ENCODE measurements around the gene MBD3L1.
A peak's percentile ranks its signal among the peaks of the same experiment; 100 is the strongest.

The MBD3L1 gene

DNA sequence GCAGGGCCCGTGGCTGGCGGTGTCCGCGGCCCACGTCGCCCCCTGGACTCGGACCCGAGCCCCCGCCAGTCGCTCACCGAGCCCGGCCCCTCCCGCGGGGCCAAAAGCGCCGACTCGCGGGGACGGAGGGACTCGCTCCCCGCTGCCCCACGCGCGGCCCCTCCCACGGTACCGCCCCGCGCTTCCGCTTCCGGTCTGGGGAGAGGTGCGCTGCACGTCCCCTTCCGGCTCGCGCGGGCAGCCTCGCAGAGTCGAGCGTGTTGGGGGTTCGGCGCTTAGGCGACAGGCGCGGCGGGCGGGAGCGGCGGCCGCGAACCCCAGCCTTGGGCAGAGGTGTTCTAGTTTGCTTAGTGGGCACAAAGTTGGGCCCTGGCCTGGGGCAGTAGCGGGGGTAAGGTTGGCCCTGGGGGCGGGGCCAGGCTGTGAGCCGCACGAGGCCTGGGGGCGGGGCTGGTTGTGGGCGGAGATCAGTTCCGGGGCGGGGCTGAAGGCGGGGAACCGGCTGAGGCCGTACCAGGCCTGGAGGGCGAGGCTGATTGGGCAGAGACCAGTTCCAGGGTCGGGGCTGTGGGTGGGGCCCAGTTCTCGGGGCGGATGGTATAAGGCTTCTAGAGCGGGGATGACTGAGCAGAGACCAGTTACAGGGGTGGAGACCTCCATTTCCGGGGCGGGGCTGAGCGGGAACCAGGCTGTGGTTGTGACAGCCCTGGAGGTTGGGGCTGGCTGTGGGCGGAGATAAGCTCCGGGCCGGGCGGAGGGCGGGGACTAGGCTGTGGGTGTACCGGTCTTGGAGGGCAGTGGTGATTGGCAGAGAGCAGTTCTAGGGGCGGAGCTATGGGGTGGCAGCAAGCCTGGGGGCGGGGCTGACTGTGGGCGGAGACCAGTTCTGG is at the start of gene MBD3L1, which contains the start of gene ZNF558:
Gene MBD3L1 (plus strand): TSS at position 246 of the 890 bp plus-strand sequence. CDS start 10,302 bp downstream, outside the sequence.
Gene ZNF558 (minus strand): TSS at position 173 of the 890 bp plus-strand sequence. CDS start 9,645 bp downstream, outside the sequence.
- peak within 1 kb of the TSS; percentile 92 for H3K27ac Mint-ChIP-seq
- H3K36me3 Mint-ChIP-seq: peaks cover 6% of the 10 kb centered on the region

GRCh38 chr19:8794823-8795222 is 37.4 kb upstream of the MBD3L1 start:
- Mint-ChIP-seq H3K27me3 (no peaks in the 10 kb centered on the region), H3K27ac (no peak overlapping the region), H3K4me3 (no peak overlapping the region), H3K36me3 (peaks cover 7% of the 10 kb centered on the region), H3K4me1 (ENCODE audit: low read depth) (no peaks in the 10 kb centered on the region), H3K9me3 (ENCODE audit: low read depth) (peaks cover 8% of the 10 kb centered on the region)

More for the DNA sequence above, at the start of gene MBD3L1, which contains the start of gene ZNF558:
- Mint-ChIP-seq H3K27me3 (no peaks in the 10 kb centered on the region), H3K9me3 (ENCODE audit: low read depth) (no peaks in the 10 kb centered on the region), H3K4me1 (ENCODE audit: low read depth) (peaks cover 33% of the 10 kb centered on the region), H3K4me3 (peak within 1 kb of the TSS; percentile 87)

GRCh38 chr19:8806661-8807060 is 25.5 kb upstream of the MBD3L1 start:
- Mint-ChIP-seq H3K27me3 (no peaks in the 10 kb centered on the region), H3K27ac (no peak overlapping the region), H3K36me3 (peaks cover 55% of the 10 kb centered on the region), H3K4me3 (no peak overlapping the region), H3K4me1 (ENCODE audit: low read depth) (no peaks in the 10 kb centered on the region), H3K9me3 (ENCODE audit: low read depth) (peaks cover 25% of the 10 kb centered on the region)

DNA sequence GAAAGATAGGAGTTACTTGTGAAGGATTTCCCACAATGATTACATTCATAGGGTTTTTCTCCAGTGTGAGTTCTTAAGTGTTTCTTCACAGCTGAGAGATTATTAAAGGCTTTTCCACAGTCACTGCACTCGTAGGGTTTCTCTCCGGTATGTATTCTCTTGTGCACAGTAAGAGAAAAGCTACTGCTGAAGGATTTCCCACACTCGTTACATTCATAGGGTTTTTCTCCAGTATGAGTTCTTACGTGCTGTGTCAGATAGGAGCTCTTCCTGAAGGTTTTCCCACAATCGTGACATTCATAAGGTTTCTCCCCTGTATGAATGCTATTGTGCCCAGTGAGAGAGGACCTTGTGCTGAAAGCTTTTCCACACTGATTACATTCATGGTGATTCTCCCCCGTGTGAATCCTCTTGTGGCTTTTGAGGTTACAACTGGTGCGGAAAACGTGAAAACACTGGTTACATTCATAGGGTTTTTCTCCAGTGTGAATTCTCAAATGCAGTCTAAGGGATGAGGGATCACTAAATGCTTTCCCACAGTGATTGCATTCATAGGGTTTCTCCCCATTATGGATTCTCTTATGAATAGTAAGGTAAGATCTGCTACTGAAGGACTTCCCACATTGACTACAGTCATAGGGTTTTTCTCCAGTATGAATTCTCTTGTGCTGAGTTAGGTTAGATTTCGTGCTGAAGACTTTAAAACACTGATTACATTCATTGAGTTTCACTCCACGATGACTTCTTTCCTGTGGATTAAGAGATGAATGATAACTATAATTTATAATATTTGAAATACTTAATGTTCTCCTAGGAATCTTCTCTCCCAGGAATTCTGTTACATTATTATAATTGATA is 20.6 kb upstream of the MBD3L1 start:
- Mint-ChIP-seq H3K36me3 (peaks cover 75% of the 10 kb centered on the region), H3K27me3 (no peaks in the 10 kb centered on the region), H3K27ac (no peak overlapping the region), H3K9me3 (ENCODE audit: low read depth) (peaks cover 39% of the 10 kb centered on the region), H3K4me1 (ENCODE audit: low read depth) (no peaks in the 10 kb centered on the region), H3K4me3 (no peak overlapping the region)

- peaks cover 81% of the 10 kb centered on the region for H3K36me3 Mint-ChIP-seq
- H3K27ac Mint-ChIP-seq: no peak overlapping the region
- H3K27me3 Mint-ChIP-seq: no peaks in the 10 kb centered on the region
- H3K9me3 Mint-ChIP-seq (ENCODE audit: low read depth): peaks cover 40% of the 10 kb centered on the region
- H3K4me3 Mint-ChIP-seq: no peak overlapping the region
- no peaks in the 10 kb centered on the region for H3K4me1 Mint-ChIP-seq (ENCODE audit: low read depth)
Observed at GRCh38 chr19:8814176-8814575, 18.0 kb upstream of the MBD3L1 start.

DNA sequence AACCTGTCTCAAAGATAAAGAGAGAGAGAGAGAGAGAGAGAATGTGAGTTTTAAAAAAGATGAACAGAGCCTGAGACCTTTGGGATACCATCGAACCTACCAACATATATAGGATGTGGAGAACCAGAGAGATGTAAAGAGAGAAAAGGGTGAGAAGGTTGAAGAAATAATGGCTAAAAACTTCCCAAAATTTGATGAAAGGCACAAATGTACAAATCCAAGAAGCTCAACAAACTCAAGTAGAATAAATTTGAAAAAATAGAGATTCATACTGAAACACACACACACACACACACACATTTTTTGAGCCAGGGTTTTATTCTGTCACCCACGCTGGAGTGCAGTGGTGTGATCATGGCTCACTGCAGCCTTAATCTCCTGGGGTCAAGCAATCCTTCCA is 16.4 kb upstream of the MBD3L1 start:
- Mint-ChIP-seq H3K4me1 (ENCODE audit: low read depth) (no peaks in the 10 kb centered on the region), H3K36me3 (peaks cover 86% of the 10 kb centered on the region), H3K4me3 (no peak overlapping the region), H3K27ac (no peak overlapping the region), H3K9me3 (ENCODE audit: low read depth) (peaks cover 40% of the 10 kb centered on the region), H3K27me3 (no peaks in the 10 kb centered on the region)

GRCh38 chr19:8820234-8820633 is 11.9 kb upstream of the MBD3L1 start:
- peaks cover 25% of the 10 kb centered on the region for H3K9me3 Mint-ChIP-seq (ENCODE audit: low read depth)
- no peak overlapping the region for H3K27ac Mint-ChIP-seq
- no peaks in the 10 kb centered on the region for H3K27me3 Mint-ChIP-seq
- H3K4me3 Mint-ChIP-seq: no peak overlapping the region
- H3K36me3 Mint-ChIP-seq: peaks cover 73% of the 10 kb centered on the region
- no peaks in the 10 kb centered on the region for H3K4me1 Mint-ChIP-seq (ENCODE audit: low read depth)

GRCh38 chr19:8821748-8822241 is 10.4 kb upstream of the MBD3L1 start:
- H3K27ac Mint-ChIP-seq: no peak overlapping the region
- H3K27me3 Mint-ChIP-seq: no peaks in the 10 kb centered on the region
- peaks cover 13% of the 10 kb centered on the region for H3K9me3 Mint-ChIP-seq (ENCODE audit: low read depth)
- H3K4me1 Mint-ChIP-seq (ENCODE audit: low read depth): peaks cover 2% of the 10 kb centered on the region
- no peak overlapping the region for H3K4me3 Mint-ChIP-seq
- H3K36me3 Mint-ChIP-seq: peaks cover 62% of the 10 kb centered on the region

DNA sequence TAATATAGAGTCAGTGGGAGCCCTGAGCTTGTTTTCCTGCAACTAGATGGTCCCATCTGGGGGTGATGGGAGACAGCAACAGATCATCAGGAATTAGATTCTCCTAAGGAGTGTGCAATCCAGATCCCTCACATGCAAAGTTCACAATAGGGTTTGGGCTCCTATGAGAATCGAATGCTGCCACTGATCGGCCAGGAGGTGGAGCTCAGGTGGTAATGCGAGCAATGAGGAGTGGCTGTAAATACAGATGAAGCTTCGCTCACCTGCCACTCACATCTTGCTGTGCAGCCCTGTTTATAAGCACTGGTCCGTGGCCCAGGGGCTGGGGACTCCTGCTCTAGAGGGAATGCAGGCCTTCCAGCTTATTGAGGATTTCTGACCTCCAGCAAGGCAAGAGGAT is 5.8 kb upstream of the MBD3L1 start:
- Mint-ChIP-seq H3K4me3 (no peak overlapping the region), H3K4me1 (ENCODE audit: low read depth) (peaks cover 21% of the 10 kb centered on the region), H3K27ac (no peak overlapping the region)

DNA sequence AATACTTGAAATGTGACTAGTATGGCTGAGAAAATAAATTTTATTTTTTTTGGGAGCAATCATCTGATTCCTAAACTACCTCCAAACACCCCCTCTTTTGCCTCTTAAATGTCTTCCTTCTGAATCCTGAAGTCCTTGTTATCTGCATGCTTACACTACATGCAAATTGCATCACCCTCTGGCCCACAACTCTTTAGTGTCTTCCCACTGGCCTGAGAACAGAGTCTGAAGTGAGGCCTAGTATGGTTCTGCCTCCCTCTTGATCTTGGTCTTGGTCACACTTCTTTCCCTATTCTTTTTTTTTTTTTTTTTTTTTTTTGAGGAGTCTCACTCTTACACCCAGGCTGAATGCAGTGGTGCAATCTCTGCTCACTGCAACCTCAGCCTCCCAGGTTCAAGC is 4.9 kb upstream of the MBD3L1 start:
- no peak overlapping the region for H3K27ac Mint-ChIP-seq

More for the DNA sequence above, 5.8 kb upstream of the MBD3L1 start:
- H3K9me3 Mint-ChIP-seq (ENCODE audit: low read depth): no peaks in the 10 kb centered on the region
- no peaks in the 10 kb centered on the region for H3K27me3 Mint-ChIP-seq
- peaks cover 36% of the 10 kb centered on the region for H3K36me3 Mint-ChIP-seq

GRCh38 chr19:8831373-8831772 is 804 bp upstream of the MBD3L1 start:
- no peaks in the 10 kb centered on the region for H3K9me3 Mint-ChIP-seq (ENCODE audit: low read depth)

More for the DNA sequence above, 4.9 kb upstream of the MBD3L1 start:
- no peaks in the 10 kb centered on the region for H3K27me3 Mint-ChIP-seq
- H3K4me3 Mint-ChIP-seq: no peak overlapping the region
- H3K4me1 Mint-ChIP-seq (ENCODE audit: low read depth): peaks cover 26% of the 10 kb centered on the region
- H3K9me3 Mint-ChIP-seq (ENCODE audit: low read depth): no peaks in the 10 kb centered on the region
- H3K36me3 Mint-ChIP-seq: peaks cover 30% of the 10 kb centered on the region

GRCh38 chr19:8831832-8832131 is 395 bp upstream of the MBD3L1 start:
- H3K4me1 Mint-ChIP-seq (ENCODE audit: low read depth): peaks cover 35% of the 10 kb centered on the region
- no peaks in the 10 kb centered on the region for H3K9me3 Mint-ChIP-seq (ENCODE audit: low read depth)
- H3K27ac Mint-ChIP-seq: peak overlapping the region; percentile 91
- no peaks in the 10 kb centered on the region for H3K27me3 Mint-ChIP-seq
- peak overlapping the region; percentile 87 for H3K4me3 Mint-ChIP-seq
- peaks cover 10% of the 10 kb centered on the region for H3K36me3 Mint-ChIP-seq

More at GRCh38 chr19:8831373-8831772, 804 bp upstream of the MBD3L1 start:
- Mint-ChIP-seq H3K36me3 (peaks cover 10% of the 10 kb centered on the region), H3K27ac (peak overlapping the region; percentile 91), H3K27me3 (no peaks in the 10 kb centered on the region), H3K4me3 (peak overlapping the region; percentile 87), H3K4me1 (ENCODE audit: low read depth) (peaks cover 35% of the 10 kb centered on the region)

GRCh38 chr19:8835446-8835845 is 3.3 kb downstream of the MBD3L1 start:
- H3K9me3 Mint-ChIP-seq (ENCODE audit: low read depth): no peaks in the 10 kb centered on the region
- H3K4me3 Mint-ChIP-seq: no peak overlapping the region
- no peaks in the 10 kb centered on the region for H3K36me3 Mint-ChIP-seq
- peaks cover 2% of the 10 kb centered on the region for H3K27me3 Mint-ChIP-seq
- no peak overlapping the region for H3K27ac Mint-ChIP-seq
- peaks cover 21% of the 10 kb centered on the region for H3K4me1 Mint-ChIP-seq (ENCODE audit: low read depth)

- H3K27me3 Mint-ChIP-seq: peaks cover 3% of the 10 kb centered on the region
- peaks cover 21% of the 10 kb centered on the region for H3K4me1 Mint-ChIP-seq (ENCODE audit: low read depth)
- H3K9me3 Mint-ChIP-seq (ENCODE audit: low read depth): no peaks in the 10 kb centered on the region
- H3K27ac Mint-ChIP-seq: no peak overlapping the region
- H3K36me3 Mint-ChIP-seq: no peaks in the 10 kb centered on the region
- H3K4me3 Mint-ChIP-seq: no peak overlapping the region
Observed at GRCh38 chr19:8835877-8836276, 3.7 kb downstream of the MBD3L1 start.

DNA sequence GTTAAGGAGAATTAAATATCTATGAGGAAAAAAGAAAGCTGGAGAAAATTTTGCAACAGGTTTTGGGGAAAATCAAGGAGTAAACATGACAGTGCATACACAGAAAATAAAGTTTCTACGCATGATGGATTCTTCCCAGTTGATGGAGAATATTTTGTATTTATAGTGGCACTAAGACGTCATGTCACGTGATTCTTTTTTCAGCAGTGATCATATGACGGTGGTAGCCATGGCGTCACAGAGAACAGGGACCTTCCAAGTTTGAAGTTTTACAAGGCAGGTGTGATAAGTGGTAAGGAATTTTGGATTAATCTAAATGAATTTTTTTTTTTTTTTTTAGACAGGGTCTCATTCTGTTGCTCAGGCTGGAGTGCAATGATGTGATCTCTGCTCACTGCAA is 8.5 kb downstream of the MBD3L1 start:
- Mint-ChIP-seq H3K27me3 (peaks cover 8% of the 10 kb centered on the region), H3K27ac (no peak overlapping the region), H3K4me1 (ENCODE audit: low read depth) (no peaks in the 10 kb centered on the region), H3K36me3 (no peaks in the 10 kb centered on the region), H3K9me3 (ENCODE audit: low read depth) (no peaks in the 10 kb centered on the region), H3K4me3 (no peak overlapping the region)
